GM12873 (cell line): ENCODE measurements around the gene SOX4.

Experiments
- CTCF ChIP-seq: IDR thresholded peaks from 2 replicates; pipeline ENCODE4 v1.5.1; 2012; ENCODE audit warnings: low read depth, mild to moderate bottlenecking, moderate library complexity, low read length, control low read depth; ENCODE audit not compliant: insufficient read depth; ENCODE audit errors: missing control alignments

Gene SOX4

GRCh38 chr6:21593412-21593926 lies at the start of gene SOX4:
TSS of gene SOX4 (plus strand) at chr6:21593751. CDS start at chr6:21594535, 784 bp downstream.
- TF ChIP-seq CTCF, result no peak

GRCh38 chr6:21554286-21554685 lies 39.3 kb upstream of the SOX4 start:
- TF ChIP-seq CTCF, result no peak

GRCh38 chr6:21555197-21555596 lies 38.4 kb upstream of the SOX4 start:
- TF ChIP-seq CTCF, result no peak

GRCh38 chr6:21556511-21556910 lies 37.0 kb upstream of the SOX4 start:
- TF ChIP-seq CTCF, result no peak

GRCh38 chr6:21556968-21557721 lies 36.4 kb upstream of the SOX4 start:
- no peak for TF ChIP-seq CTCF

GRCh38 chr6:21559238-21559637 lies 34.3 kb upstream of the SOX4 start:
- no peak for TF ChIP-seq CTCF

- TF ChIP-seq CTCF, result no peak
These were observed 33.3 kb upstream of the SOX4 start for GRCh38 chr6:21560249-21560648.
